GM18498 (cell line): ENCODE data around the gene NFILZ.
A peak's percentile ranks its signal among the peaks of the same experiment; 100 is the strongest.

Experiments used
- ATAC-seq: cut with Tn5 transposase; IDR thresholded peaks from one replicate; pipeline ENCODE4 v1.9.1; 2021; ENCODE audit warnings: mild to moderate bottlenecking, moderate library complexity; ENCODE audit not compliant: unreplicated experiment

NFILZ gene, protein sequence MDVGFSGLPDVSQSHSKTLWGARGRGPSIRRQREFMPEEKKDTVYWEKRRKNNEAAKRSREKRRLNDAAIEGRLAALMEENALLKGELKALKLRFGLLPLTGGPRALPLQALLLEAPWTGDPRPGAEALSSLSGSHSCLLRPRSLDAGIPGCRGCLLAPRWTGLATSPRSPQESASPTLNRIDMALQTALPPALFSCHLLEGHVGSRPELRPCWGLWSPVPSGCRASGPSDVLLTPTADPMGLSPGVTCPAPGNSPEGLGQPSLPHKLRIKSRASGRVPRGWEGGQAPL

GRCh38 chr19:8629996-8630683 lies at the start of gene NFILZ:
Gene NFILZ, plus strand, starts transcription at chr19:8630633. Its CDS starts 46,133 bp downstream, at chr19:8676766.
- no peak for ATAC-seq

DNA sequence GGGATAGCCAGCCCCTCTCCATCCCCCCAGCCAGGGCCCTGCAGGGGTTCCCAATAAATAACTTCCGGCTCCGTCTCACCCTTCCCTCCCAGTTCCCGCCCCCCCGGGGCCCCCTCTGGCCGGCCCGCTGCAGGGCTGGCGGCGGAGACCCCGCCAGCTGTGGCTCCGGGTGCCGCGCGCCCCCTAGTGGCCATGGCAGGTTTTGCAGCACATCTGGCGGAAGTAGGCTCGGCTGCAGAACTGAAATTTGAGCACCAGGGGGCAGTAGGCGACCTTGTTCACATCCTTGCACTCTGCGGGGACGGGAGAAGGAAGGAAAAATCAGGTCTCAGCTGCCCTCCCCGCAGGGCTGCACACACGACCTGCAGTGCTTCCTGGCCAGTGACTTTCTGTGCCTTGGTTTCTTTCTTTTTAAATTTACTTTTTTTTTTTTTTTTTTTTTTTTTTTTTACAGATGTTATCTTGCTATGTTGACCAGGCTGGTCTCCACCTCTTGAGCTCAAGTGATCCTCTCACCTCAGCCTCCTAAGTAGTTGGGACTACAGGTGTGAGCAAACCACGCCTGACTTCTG lies 49.6 kb upstream of the NFILZ start:
- ATAC-seq, result peak; percentile 54

DNA sequence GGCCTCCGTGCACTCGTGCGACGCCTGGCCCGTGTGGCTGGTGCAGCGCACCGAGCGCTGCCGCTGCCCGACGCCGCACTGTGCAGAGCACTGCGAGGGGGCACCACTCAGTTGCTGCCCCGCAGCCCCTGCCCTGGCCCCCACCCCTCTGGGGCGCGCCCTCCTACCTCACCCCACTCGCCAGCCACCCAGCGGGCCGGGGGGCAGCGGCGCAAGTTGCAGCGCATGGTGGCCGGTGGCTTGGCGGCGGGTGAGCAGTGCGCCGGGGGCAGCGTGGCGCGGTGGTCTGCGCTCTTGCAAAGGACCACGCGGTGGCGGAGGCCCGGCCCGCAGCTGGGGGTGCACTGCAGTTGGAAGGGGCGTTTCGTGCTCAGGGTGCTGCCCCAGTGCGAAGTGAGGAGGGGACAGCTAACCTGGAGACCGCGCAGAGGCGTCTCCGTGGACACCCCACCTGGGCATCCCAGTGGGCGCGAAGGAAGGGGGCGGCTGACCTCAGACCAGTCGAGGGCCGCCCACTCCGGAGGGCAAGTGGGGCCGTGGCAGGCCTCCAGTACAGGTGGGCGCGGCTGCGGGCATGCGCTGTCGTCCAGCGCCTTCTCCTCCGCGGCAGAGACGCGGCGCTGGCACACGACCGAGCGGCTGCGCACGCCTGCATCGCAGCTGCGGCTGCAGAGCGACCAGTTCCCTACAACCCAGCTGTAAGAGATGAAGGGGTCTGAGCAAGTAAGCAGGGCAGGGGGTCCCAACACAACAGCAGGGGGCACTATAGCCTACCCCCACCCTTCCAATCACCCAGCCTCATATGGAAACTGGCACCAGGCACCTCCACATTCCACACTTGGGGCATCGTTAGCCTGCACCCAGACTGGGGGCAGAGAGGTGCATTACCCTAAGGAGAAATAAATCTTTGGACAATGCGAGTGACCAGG lies 45.2 kb upstream of the NFILZ start:
- ATAC-seq, result no peak

DNA sequence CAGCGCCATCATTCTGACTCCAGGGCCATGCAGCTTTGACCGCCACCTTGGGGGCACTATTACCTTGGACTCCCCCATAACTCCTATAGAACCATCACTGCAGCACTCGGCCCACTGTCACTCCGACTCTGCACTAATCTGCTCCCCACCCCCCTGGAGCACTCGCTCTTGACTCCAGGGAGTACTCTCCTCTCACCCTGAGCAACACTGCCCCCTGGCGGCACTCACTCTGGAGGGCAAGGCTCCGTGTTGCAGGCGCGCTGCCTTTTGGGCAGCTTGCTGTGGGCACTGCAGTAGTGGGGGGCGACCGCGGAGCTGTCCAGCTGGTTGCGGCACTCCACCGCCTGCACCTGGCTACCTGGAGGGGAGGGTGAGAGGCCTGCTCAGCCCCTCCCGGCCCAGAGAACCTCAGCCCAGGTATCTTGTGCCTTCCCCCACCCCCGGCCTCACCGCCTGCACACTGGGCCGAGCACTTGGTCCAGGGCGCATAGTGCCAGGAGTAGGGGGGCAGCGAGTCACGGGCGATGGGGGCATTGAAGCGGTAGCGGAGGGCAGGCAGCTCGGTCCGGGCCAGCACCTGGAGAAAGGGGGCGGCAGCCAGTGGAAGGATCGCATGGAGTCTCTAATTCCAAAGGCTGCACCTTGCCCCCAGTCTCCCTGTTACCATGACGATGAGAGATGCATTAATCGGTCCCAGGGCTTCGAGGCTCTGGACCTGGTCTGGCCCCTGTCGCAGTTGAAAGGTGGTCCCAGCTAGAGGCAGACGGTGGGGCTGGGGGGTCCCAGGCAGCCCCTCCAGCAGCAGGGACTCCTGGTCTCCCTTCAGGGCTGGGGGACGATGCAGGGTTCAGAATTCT lies 44.3 kb upstream of the NFILZ start:
- ATAC-seq, result no peak

GRCh38 chr19:8589177-8589714 lies 41.2 kb upstream of the NFILZ start:
- ATAC-seq, result no peak

GRCh38 chr19:8592231-8593009 lies 38.0 kb upstream of the NFILZ start:
- ATAC-seq, result no peak

GRCh38 chr19:8593931-8594330 lies 36.5 kb upstream of the NFILZ start:
- ATAC-seq, result no peak

DNA sequence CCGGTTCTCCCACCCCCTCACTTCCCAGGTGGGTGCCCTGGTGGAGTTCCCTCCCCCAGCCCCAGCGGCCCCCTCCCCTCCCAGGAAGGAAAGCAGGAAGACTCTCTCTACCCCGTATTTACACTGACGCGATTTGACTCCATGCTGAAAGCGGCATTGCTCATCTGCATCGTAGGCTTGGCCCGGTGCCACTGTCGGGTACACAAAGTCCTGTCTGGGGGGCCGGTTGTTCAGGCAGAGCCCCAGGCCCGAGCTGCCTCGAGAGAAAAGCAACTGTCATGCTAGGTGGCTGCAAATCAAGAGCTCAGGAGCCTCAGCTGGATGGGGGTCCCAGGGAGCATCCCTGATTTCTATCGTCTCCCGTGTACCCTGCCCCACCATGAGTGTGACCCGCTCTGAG lies 34.8 kb upstream of the NFILZ start:
- no peak for ATAC-seq

GRCh38 chr19:8596168-8596567 lies 34.3 kb upstream of the NFILZ start:
- ATAC-seq, result no peak

DNA sequence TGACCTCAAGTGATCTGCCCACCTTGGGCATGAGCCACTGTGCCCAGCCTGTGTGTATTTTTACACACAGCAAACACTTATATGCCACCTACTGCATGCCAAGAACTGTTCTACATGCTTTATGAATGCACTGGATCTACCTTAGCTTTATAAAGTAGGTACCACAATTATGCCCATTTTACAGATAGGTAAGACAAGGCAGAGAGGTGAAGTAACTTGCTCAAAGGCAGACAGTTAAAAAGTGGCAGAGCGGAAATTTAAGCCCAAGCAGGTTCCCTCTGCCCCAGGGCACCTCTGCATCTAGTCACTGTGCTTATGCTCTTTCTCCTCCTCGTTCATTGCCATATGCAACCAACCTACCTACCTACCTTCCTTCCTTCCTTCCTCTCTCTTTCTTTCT lies 30.4 kb upstream of the NFILZ start:
- ATAC-seq, result no peak

- no peak for ATAC-seq
Measured at GRCh38 chr19:8600816-8601215, 29.6 kb upstream of the NFILZ start.

DNA sequence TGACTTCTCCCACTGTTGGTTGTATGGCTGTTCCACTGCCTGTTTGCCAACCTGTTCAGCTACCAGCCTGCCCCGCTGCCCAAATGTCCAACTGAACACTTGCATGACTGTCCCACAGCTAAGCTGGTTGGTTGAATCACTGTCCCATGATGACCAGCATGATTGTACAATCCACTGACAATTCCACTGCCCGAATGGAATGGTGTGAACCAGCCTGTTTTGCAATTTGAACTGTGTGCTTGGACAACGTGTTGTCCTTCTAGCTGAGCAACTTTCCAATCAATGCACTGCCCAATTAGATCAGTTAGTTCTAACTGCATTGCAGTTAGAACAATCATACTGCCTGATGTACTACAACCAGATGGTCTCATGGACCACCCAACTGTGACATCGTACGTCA lies 28.6 kb upstream of the NFILZ start:
- no peak for ATAC-seq

DNA sequence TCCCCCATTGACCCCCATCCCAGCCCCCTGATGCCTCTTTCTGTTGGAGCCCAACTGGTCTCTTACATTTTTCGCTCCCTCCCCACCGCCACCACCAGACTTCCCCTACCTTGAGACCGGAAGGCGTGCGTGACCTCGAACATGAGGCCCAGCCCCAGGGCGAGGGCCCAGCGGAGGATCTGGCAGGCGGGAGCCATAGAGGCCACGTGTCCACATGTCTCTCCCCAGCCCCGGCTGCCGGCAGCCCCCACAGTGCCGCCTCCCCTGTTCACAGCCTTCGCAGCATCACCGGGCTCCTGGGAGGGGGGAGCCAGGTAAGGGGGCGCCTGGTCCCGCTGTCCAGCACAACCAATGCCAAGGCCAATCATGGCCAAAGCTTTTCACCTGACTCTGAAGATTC lies 24.9 kb upstream of the NFILZ start:
- no peak for ATAC-seq

DNA sequence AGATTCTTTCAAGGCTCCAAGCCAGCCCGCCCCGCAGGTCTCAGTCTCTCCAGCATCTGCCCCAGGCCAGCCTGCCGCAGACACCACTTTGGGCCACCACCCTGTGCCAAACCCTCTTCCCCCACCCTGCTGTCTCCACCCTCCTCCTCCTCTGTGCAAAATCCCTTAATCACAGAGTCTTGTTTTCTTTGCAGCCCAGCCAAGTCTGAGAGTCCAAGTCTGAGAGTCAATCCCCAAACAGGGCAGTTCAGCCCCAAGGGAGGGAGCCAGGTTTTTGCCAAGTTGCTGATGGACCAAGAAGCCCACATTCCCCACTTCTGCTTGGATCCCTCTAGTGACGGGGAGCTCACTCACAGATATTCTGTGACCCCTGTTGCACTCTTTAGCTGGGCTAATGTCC lies 23.0 kb upstream of the NFILZ start:
- ATAC-seq, result no peak

GRCh38 chr19:8608941-8609278 lies 21.5 kb upstream of the NFILZ start:
- ATAC-seq, result no peak

DNA sequence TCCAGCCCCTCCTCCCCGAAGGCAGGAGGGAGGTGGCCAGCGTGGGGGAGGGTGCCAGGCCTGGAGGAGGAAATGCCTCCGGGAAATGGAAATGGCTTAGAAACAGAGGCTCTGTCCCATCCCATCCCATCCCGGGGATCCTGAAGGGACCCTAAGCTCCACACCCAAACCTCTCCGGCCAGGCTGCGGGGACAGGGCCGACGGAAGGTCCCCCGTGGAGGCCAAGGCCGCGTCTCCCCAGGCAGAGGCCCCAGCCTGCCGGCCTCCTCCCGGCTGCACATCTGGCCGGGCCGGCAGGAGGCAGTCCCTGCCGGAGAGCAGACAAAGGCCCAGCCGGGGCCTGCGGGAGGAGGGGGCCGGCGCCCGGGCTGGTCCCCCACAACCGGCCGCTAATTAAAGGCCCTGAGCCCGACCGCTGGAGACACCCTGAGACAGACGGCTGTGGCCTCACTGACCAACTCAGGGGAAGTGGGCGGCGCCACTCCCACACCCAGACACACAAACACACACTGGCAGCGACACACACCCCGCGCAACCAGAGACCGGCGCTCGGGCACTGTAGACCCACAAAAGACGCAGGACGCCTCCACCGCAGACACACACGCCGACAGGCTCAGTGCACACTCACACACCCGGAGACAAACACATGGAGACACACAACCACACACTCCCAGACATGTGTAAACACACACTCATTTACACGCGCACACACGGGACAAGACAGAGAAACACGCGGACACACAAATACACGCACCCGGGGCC lies 21.0 kb upstream of the NFILZ start:
- no peak for ATAC-seq

DNA sequence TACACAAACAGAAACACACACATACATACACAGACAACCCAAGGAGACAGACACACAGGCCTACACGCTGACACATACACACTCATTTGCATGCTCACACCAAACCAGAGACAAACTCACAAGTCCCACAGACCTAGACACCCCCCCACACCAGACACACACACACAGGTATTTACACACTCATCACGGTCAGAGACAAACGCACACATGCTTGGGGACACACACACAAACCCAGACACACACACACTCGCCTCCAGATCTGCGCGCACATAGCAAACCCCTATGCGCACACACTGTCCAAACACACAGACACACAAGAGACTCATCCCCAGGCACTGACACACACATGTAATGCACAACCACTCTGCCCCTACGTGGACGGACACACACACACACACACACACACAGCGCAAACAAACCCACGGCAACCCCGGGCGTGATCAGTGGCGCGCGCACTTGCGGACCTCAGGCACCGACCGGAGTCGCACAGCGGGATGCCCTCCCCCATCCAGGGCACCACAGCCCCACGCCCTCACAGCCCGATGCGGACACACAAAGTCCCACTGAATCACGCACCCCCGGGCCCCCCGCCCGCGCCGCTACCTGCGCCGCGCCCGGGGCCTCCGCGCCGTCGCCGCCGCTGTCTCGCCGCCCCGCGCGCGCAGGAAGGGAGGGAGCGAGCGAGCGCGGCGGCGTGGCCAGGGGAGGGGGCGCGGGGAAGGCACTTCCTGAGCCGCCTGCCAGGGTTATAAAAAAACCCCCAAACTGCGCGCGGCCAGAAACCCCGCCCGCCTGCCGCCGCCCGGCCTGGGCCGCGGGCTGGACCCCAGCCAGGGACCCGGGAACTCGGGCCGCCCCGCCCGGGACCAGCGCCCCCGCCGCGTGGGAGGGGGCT lies 20.1 kb upstream of the NFILZ start, which contains the start of gene ADAMTS10:
Gene ADAMTS10 (minus strand): TSS at position 675 of the 895 bp plus-strand sequence. CDS start 5,005 bp downstream, outside the sequence.
- no peak for ATAC-seq

DNA sequence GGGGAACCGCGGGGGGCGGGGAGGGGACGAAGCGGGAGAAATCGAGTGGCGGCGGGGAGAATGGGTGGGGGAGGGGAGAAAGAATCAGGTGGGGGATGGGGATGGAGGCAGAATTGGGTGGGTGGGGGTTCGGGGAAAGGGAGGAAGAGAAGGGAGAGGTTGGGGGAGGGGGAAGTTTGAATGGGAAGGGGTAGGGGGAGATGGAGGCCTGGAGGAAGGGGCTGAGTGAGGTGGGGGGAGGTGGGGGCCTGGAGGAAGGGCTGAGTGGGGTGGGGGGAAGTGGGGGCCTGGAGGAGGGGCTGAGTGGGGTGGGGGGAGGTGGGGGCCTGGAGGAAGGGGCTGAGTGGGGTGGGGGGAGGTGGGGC lies 19.5 kb upstream of the NFILZ start:
- ATAC-seq, result no peak
